Heart left ventricle (tissue), 13 donors: Measurements from ENCODE around the gene FUZ.

ENCODE experiments used
- CTCF ChIP-seq, 12 donors: fragments of 200-600 bp; sonication (generic) in 4 of 12; IDR thresholded peaks; one replicate each; pipeline versions ENCODE4 v1.5.0 to v1.8.0; 2018 to 2022; ENCODE audit warnings: antibody characterized with exemption in 12 of 12, mild to moderate bottlenecking in 5 of 12
- POLR2A ChIP-seq, 2 donors: fragments of 450-650 bp; IDR thresholded peaks; one replicate each; pipeline ENCODE4 v1.6.1; 2017; ENCODE audit warnings: antibody characterized with exemption in 2 of 2, mild to moderate bottlenecking in 2 of 2, moderate library complexity in 2 of 2
- donor health status: ischemic (EF 13 %, LVEDD 7.1; RV severe dilation, severe dysfunction).
- donor health status: DM: no; HTN: yes; CAD: no.
- donor health status: DM: no; HTN: no; CAD: no.
- donor health status: ischemic (EF 25% LVEDD 6.9; RV normal size, moderate dysfunction).
- donor health status: ischemic (EF 25% LVEDD 5.7; RV mildly dilated, moderate dysfunction).
- donor health status: ischemic (EF 35%, LVEDD 5.7; RV mildly dilated, moderate dysfunction).
- donor health status: nonischemic (EF 11% LVEDD 7.7; RV severe dilation, severe dysfunction).
- donor health status: DM: yes; HTN: yes; CAD: no.
- donor health status: PGD.
- donor health status: ischemic (EF 29% LVEDD 5.4; RV normal size, mild dysfunction).
- donor health status: nonischemic (EF 23%, LVEDD 6.1; RV moderate dilation, normal function).

GRCh38 chr19:49846408-49846807 lies 33.3 kb upstream of the FUZ start:
- TF ChIP-seq CTCF (IDR thresholded peaks at IDR 0.05), result no peak
- TF ChIP-seq POLR2A (IDR thresholded peaks at IDR 0.05), result no peak
